ENCODE measurements around the gene ZNF879. TPM values are rescaled to one million over a fixed set of nuclear protein-coding genes. Genes with fewer than 3 reads are reported as not detected.
A peak's percentile ranks its signal among the peaks of the same experiment; 100 is the strongest.

The ZNF879 gene
- total and polyA plus RNA-seq, 2 of the 13 experiments (the other 11 are each of a cell fraction or from before 2014, with no cell fraction given), result 0.83 to 2.8 TPM

DNA sequence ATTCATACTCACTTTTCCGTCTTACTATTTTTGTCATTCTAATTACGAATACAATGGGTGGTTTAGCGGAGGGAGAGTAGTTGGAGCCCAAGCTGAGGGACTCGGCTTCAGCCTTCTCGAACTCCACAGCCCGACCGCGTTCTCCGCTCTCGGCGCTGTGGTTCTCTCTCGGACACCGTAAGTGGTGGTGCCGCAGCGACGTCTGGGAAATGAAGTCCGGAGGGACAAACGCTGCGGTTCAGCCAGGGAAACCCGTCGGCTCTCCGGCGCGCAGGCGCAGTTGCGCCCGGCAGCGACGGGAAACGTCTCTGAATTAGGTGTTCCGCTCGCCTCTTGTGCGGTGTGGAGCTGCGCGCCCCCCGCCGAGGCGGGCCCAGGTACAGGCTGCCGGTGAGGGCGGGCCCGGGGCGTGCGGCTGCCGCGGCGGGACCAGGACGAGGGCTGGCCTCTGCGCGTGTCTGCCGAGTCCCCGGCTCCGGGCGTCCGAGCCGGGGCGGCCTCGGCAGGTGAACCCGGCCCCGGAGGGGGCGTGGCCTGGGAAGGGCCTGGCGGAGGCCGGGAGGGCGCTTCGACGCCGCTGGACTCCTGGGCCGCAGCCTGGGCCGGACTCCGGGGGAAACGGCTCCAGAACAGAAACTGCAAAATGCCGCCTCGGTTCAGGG is at the start of gene ZNF879 (continued):
- TF ChIP-seq CBX5 (CRISPR knock-in tag; IDR thresholded peaks at IDR 0.05; ENCODE audit: borderline replicate concordance) (no peak), EHMT2 (IDR thresholded peaks at IDR 0.05; ENCODE audit: borderline replicate concordance, low read depth, low read length) (no peak), MED1 (CRISPR knock-in tag; IDR thresholded peaks at IDR 0.05) (no peak), JDP2 (CRISPR knock-in tag; IDR thresholded peaks at IDR 0.05; ENCODE audit: borderline replicate concordance) (no peak), FOXK2 (IDR thresholded peaks at IDR 0.05) (no peak), HOMEZ (CRISPR knock-in tag; IDR thresholded peaks at IDR 0.05; ENCODE audit: low read depth) (no peak), SRSF1 (optimal IDR thresholded peaks at IDR 0.05; ENCODE audit: low read depth, low read length) (no peak), MTF2 (CRISPR knock-in tag; IDR thresholded peaks at IDR 0.05; ENCODE audit: borderline replicate concordance) (no peak), ZNF557 (CRISPR knock-in tag; IDR thresholded peaks at IDR 0.05) (no peak), TOPORS (CRISPR knock-in tag; IDR thresholded peaks at IDR 0.05) (peak; percentile 70; the same call in 1 of the 2 replicates), PLRG1 (conservative IDR thresholded peaks at IDR 0.05) (no peak), ZFP82 (CRISPR knock-in tag; IDR thresholded peaks at IDR 0.05; ENCODE audit: borderline replicate concordance) (0 out of 2 replicates have a peak, but pooled peaks have one; percentile 24), ZNF331 (CRISPR knock-in tag; IDR thresholded peaks at IDR 0.05) (no peak), ZNF382 (CRISPR knock-in tag; IDR thresholded peaks at IDR 0.05; ENCODE audit: borderline replicate concordance) (no peak), ARID2 (CRISPR knock-in tag; IDR thresholded peaks at IDR 0.05; ENCODE audit: borderline replicate concordance) (no peak), ATM (IDR thresholded peaks at IDR 0.05; ENCODE audit: borderline replicate concordance) (no peak)
- TF ChIP-seq, protein P1, sequence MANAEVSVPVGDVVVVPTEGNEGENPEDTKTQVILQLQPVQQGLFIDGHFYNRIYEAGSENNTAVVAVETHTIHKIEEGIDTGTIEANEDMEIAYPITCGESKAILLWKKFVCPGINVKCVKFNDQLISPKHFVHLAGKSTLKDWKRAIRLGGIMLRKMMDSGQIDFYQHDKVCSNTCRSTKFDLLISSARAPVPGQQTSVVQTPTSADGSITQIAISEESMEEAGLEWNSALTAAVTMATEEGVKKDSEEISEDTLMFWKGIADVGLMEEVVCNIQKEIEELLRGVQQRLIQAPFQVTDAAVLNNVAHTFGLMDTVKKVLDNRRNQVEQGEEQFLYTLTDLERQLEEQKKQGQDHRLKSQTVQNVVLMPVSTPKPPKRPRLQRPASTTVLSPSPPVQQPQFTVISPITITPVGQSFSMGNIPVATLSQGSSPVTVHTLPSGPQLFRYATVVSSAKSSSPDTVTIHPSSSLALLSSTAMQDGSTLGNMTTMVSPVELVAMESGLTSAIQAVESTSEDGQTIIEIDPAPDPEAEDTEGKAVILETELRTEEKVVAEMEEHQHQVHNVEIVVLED (CRISPR knock-in tag; IDR thresholded peaks at IDR 0.05; ENCODE audit: borderline replicate concordance), result peak; percentile 58; the same call in 1 of the 2 replicates
- TF ChIP-seq, protein P2, sequence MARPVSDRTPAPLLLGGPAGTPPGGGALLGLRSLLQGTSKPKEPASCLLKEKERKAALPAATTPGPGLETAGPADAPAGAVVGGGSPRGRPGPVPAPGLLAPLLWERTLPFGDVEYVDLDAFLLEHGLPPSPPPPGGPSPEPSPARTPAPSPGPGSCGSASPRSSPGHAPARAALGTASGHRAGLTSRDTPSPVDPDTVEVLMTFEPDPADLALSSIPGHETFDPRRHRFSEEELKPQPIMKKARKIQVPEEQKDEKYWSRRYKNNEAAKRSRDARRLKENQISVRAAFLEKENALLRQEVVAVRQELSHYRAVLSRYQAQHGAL (CRISPR knock-in tag; IDR thresholded peaks at IDR 0.05; ENCODE audit: not compliant biosample characterization), result no peak
- TF ChIP-seq, protein P3, sequence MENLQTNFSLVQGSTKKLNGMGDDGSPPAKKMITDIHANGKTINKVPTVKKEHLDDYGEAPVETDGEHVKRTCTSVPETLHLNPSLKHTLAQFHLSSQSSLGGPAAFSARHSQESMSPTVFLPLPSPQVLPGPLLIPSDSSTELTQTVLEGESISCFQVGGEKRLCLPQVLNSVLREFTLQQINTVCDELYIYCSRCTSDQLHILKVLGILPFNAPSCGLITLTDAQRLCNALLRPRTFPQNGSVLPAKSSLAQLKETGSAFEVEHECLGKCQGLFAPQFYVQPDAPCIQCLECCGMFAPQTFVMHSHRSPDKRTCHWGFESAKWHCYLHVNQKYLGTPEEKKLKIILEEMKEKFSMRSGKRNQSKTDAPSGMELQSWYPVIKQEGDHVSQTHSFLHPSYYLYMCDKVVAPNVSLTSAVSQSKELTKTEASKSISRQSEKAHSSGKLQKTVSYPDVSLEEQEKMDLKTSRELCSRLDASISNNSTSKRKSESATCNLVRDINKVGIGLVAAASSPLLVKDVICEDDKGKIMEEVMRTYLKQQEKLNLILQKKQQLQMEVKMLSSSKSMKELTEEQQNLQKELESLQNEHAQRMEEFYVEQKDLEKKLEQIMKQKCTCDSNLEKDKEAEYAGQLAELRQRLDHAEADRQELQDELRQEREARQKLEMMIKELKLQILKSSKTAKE (CRISPR knock-in tag; IDR thresholded peaks at IDR 0.05; ENCODE audit: borderline replicate concordance), result no peak
- TF ChIP-seq, protein P4, sequence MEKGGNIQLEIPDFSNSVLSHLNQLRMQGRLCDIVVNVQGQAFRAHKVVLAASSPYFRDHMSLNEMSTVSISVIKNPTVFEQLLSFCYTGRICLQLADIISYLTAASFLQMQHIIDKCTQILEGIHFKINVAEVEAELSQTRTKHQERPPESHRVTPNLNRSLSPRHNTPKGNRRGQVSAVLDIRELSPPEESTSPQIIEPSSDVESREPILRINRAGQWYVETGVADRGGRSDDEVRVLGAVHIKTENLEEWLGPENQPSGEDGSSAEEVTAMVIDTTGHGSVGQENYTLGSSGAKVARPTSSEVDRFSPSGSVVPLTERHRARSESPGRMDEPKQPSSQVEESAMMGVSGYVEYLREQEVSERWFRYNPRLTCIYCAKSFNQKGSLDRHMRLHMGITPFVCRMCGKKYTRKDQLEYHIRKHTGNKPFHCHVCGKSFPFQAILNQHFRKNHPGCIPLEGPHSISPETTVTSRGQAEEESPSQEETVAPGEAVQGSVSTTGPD (CRISPR knock-in tag; IDR thresholded peaks at IDR 0.05), result no peak
